ENCODE results near the gene FGF1. TPM values are rescaled to one million over a fixed set of nuclear protein-coding genes. Genes with fewer than 3 reads are reported as not detected.

FGF1 gene
- total RNA-seq, 3 donors from 2014 or later = 0.32 to 20.3 (median 6.6) TPM

DNA sequence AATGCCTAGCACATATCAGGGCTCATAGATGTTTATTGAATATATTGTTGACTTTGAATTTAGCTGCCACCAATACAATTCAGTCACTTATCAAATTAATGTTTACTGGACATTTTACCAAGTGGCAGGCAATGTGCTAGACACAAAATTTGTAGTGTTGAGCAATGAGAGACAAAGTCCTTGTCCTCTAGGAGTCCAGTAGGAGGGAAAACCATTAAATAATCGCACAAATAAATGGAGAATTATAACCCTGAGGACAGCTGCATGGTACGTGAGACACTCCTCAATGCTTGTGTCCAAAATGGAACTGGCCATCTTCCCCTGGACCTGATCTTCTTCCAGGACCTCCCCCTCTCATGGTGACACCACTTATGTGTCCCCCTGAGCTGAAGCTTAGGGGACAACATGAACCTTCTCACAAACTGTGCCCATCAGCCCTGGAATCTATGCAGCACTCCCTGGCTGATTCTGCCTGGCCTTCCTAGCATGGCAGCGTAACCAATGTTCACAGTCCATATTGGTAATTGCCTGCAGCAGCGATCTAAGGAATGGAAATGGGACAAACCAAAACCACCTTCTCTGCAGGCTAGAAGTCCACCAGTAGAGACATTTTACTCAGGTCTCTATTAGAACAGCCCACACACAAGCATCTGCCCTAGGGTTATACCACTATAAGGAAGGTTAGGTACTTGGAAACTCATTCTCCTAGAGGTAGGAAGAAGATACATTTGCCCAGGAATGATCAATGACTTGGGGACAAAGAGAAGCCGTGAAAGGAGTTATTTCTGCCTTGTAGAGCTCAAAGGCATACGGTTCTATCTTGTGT is 75.5 kb downstream of the FGF1 start:
- no peak overlapping the region for H3K27ac ChIP-seq
- intact Hi-C loops (cut with DNase I; ENCODE audit: low total_unique reads) = no loop called here
- no peaks in the 10 kb centered on the region for H3K4me1 ChIP-seq
- H3K4me3 ChIP-seq = no peak overlapping the region
- H3K36me3 ChIP-seq = no peaks in the 10 kb centered on the region
- no peaks in the 10 kb centered on the region for H3K27me3 ChIP-seq
- DNase-seq (ENCODE audit: low spot score in 2 of 2) = no peak
- H3K9me3 ChIP-seq = no peaks in the 10 kb centered on the region
- TF ChIP-seq POLR2A (IDR thresholded peaks at IDR 0.05) = no peak
- no peak for TF ChIP-seq CTCF (IDR thresholded peaks at IDR 0.05)
- TF ChIP-seq POLR2AphosphoS5 (IDR thresholded peaks at IDR 0.05) = no peak

DNA sequence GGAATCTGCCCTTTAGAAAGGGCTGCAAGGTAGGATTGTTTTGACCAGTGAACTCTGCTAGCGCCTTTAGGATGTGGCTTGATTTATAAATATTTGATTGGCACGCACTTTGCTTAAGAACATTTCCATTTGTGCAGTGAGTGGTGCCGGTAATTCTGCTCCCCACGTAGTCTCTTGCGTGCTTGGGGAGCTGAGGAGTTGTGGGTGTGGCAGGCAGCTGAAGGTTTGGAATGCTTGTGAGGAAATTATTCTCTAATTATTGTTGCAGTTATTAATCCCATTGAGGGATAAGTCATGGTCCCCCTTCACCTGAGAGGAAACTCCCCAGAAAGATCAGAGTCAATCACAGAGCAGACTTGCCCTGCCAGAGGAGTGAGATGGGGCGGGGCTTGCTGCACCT is 76.7 kb downstream of the FGF1 start:
- no peak overlapping the region for H3K27ac ChIP-seq
- no peaks in the 10 kb centered on the region for H3K9me3 ChIP-seq
- intact Hi-C loops (cut with DNase I; ENCODE audit: low total_unique reads) = no loop called here
- no peak for DNase-seq (ENCODE audit: low spot score in 2 of 2)
- no peaks in the 10 kb centered on the region for H3K4me1 ChIP-seq
- no peaks in the 10 kb centered on the region for H3K27me3 ChIP-seq
- H3K36me3 ChIP-seq = no peaks in the 10 kb centered on the region
- no peak overlapping the region for H3K4me3 ChIP-seq
- TF ChIP-seq POLR2A (IDR thresholded peaks at IDR 0.05) (no peak), POLR2AphosphoS5 (IDR thresholded peaks at IDR 0.05) (no peak), CTCF (IDR thresholded peaks at IDR 0.05) (no peak)

DNA sequence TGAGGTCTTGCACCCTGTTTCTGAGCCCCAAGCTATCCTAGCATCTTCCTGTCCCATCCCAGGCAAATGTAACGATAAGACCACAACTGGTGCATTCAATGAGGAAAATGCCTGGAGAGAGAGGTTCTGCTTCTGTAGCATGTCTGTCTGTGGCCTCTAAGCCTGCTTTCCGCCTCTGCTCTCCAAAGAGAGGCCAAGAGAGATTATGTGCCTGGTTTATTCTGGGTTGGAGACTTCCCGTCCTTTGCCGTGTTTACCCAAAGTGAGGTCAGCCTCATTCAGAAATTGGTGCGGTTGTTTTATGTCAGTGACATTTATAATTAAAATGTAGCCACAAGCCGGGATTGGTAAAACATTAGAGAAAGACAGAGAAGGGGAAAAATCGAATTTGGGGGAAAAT is 77.8 kb downstream of the FGF1 start:
- DNase-seq (ENCODE audit: low spot score in 2 of 2) = no peak
- intact Hi-C loops (cut with DNase I; ENCODE audit: low total_unique reads) = no loop called here
- Histone ChIP-seq H3K4me3 (no peak overlapping the region), H3K4me1 (no peaks in the 10 kb centered on the region), H3K27ac (no peak overlapping the region), H3K27me3 (no peaks in the 10 kb centered on the region), H3K9me3 (no peaks in the 10 kb centered on the region), H3K36me3 (no peaks in the 10 kb centered on the region)
- TF ChIP-seq CTCF (IDR thresholded peaks at IDR 0.05) = no peak
- no peak for TF ChIP-seq POLR2A (IDR thresholded peaks at IDR 0.05)
- no peak for TF ChIP-seq POLR2AphosphoS5 (IDR thresholded peaks at IDR 0.05)

DNA sequence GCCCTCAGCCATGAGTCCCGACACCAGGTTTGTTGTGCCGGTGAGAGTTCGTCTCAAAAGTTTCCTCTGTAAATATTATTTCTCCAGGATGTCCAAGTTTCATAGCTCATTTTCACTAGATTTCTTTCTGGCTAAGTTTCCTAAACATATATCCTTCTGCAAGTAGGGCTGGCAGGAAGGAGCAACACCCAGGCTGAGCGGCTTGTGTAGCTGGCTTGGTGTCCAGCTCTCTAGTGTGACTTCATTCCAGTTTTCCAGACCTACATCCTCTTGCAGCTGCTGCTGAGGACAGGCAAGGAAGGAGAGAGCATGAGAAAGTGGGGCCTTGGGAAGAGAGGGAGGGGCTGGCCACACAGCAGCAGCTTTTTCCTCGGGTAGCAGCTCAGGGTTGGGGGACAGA is 80.3 kb downstream of the FGF1 start:
- Histone ChIP-seq H3K9me3 (no peaks in the 10 kb centered on the region), H3K27me3 (no peaks in the 10 kb centered on the region), H3K4me1 (no peaks in the 10 kb centered on the region), H3K36me3 (no peaks in the 10 kb centered on the region), H3K27ac (no peak overlapping the region), H3K4me3 (no peak overlapping the region)
- intact Hi-C loops (cut with DNase I; ENCODE audit: low total_unique reads) = no loop called here
- TF ChIP-seq POLR2AphosphoS5 (IDR thresholded peaks at IDR 0.05) (no peak), POLR2A (IDR thresholded peaks at IDR 0.05) (no peak), CTCF (IDR thresholded peaks at IDR 0.05) (no peak)
- no peak for DNase-seq (ENCODE audit: low spot score in 2 of 2)

- intact Hi-C loops (cut with DNase I; ENCODE audit: low total_unique reads) = no loop called here
- H3K36me3 ChIP-seq = no peaks in the 10 kb centered on the region
- DNase-seq (ENCODE audit: low spot score in 2 of 2) = no peak
- H3K4me1 ChIP-seq = no peaks in the 10 kb centered on the region
- H3K27me3 ChIP-seq = no peaks in the 10 kb centered on the region
- TF ChIP-seq CTCF (IDR thresholded peaks at IDR 0.05) = no peak
- TF ChIP-seq POLR2A (IDR thresholded peaks at IDR 0.05) = no peak
- H3K27ac ChIP-seq = no peak overlapping the region
- no peaks in the 10 kb centered on the region for H3K9me3 ChIP-seq
- H3K4me3 ChIP-seq = no peak overlapping the region
Measured at GRCh38 chr5:142602720-142603245, 83.1 kb downstream of the FGF1 start.

All from breast epithelium (tissue), 4 donors.